Urothelium cell line (cell line): ENCODE data around the gene GRID2.

Experiments
- DNase-seq: peaks from one replicate; pipeline ENCODE4 v3.0.0; 2011; ENCODE audit warnings: low spot score, mixed read lengths
- FAIRE-seq: peaks from 2 replicates; lab custom pipeline; 2011; peaks lifted over from hg19 to GRCh38; lab: Jason Lieb, UNC

The GRID2 gene

DNA sequence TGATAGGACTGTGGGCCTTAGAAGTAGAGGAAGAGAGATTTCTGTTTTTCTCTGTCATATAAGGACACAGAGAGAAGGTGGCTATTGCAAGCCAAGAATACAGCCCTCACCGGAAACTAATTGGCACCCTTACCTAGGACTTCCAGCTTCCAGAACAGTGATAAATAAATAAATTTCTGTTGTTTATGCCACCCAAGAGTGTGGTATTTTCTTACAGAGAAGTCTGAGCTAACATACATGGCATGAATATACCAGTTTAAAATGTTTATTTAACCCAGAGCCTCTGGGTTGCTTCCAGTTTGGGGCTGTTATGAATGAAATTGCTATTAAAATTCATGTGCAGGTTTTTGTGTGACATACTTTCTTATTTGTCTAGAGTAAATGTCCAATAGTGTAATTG, 870.8 kb downstream of the GRID2 start:
- no peak for DNase-seq
- no peak for FAIRE-seq

- DNase-seq (no peak), FAIRE-seq (no peak)
Observed at GRCh38 chr4:93178279-93178678, 874.5 kb downstream of the GRID2 start.

- FAIRE-seq, result no peak
- DNase-seq, result no peak
Observed at GRCh38 chr4:93179044-93179443, 875.3 kb downstream of the GRID2 start.

GRCh38 chr4:93182722-93183121, 879.0 kb downstream of the GRID2 start:
- DNase-seq (no peak), FAIRE-seq (no peak)

- no peak for FAIRE-seq
- no peak for DNase-seq
Observed at GRCh38 chr4:93183576-93183975, 879.8 kb downstream of the GRID2 start.

DNA sequence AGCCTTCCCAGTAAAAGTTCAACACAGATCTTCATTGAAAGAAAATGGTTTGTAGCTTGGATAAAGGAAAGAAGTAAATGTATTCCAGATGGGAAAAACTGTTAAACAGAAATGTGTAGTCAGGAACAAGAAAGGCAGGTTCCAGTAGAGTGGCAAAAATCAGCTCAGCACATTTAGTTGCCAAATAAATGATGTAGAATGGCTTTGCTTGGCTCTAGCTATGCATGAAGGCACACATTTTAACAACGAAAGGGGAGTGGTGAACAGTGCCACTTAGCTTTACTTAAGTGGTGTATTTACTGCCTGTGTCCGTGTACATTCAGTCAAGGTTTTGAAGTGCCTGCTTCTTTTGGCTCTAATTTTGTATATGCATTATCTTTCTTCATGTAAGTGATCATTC, 880.3 kb downstream of the GRID2 start:
- DNase-seq, result no peak
- peak; percentile 48 for FAIRE-seq

DNA sequence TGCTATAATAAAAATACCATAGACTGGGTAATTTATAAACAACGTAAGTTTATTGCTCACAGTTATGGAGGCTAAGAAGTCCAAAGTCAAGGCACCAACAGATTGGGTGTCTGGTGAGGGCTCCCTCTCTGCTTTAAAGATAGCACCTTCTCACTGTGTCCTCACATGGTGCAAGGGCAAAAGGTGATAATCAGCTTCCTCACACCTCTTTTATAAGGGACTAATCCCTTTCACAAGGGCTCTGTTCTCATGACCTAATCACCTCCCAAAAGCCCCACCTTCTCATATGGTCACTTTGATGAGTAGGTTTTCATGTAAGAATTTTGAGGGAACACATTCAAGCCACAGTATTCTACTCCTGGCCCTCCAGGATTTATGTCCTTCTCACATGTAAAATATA, 883.1 kb downstream of the GRID2 start:
- no peak for FAIRE-seq
- no peak for DNase-seq

- FAIRE-seq, result no peak
- DNase-seq, result no peak
Observed at GRCh38 chr4:93187466-93187865, 883.7 kb downstream of the GRID2 start.

GRCh38 chr4:93187892-93188291, 884.1 kb downstream of the GRID2 start:
- no peak for FAIRE-seq

DNA sequence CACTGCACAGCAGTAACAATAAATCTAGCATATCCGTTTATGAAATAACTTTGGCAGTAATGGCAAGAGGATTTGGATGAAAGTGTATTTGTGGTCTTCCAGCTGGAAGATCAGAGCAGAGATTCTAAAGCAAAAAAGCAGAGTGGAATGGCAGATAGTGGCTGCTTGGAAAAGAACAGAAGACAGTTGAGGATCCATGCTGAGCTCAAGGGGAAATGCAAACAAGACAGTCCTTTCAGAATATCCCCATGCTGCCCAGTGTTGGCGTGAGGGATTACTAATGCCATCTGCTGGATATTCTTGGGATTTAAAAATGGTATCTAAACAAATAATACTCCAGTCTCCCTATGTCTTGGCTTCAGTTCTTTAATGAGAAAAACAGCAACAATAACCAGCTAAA, 895.7 kb downstream of the GRID2 start:
- FAIRE-seq (no peak), DNase-seq (peak; percentile 48)

More at GRCh38 chr4:93187892-93188291, 884.1 kb downstream of the GRID2 start:
- DNase-seq, result no peak

DNA sequence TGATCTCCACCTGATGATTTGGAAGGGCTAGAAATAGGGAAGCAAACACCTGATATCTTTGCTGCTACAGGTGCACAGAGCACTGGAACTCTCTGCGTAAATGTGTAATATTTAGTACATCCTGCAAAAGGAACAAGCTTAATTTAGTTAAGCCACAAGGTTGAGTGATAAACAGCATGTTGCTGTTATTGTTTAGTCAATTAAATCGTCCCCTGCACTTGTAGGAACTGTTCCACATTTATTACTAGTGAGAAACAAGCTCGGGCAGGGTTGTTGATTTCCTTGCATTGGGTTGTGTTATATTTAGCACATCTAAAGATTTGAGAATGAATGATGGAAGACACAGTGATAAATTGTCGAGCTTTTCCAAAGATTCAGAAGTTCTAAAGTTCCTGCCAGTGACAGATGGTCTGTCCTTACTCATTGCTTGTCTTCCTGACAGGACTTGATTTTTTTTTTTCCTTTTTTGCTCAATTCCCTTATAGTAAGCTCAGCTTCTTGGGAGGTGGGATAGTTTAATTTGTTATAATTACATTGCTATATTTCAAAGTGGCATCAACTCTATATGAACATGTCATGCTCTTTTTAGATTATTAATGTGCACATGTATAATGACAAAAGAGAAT, 897.8 kb downstream of the GRID2 start:
- FAIRE-seq (no peak), DNase-seq (no peak)

GRCh38 chr4:93203708-93204107, 899.9 kb downstream of the GRID2 start:
- DNase-seq (no peak), FAIRE-seq (no peak)

DNA sequence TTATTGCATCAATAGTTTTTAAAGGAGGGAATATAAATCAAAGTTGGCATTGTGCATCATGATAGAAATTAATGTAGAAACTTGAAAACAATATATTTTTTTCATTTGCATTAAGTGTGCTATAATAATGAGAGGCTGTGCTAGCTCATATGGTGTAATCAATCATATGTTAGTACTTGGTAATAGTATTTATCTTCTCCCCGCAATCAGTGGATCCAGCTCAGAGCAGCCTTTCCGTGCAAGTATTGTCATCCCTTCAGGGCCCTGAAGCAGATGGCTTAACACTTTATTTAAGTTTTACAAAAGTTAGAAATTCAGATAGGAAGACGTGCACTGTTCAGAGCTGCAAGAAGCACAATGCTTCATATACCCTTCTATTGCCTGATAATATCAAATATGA, 908.5 kb downstream of the GRID2 start:
- no peak for DNase-seq

GRCh38 chr4:93216646-93217045, 912.9 kb downstream of the GRID2 start:
- no peak for FAIRE-seq
- no peak for DNase-seq

More for the DNA sequence above, 908.5 kb downstream of the GRID2 start:
- no peak for FAIRE-seq

GRCh38 chr4:93217431-93217830, 913.7 kb downstream of the GRID2 start:
- DNase-seq (no peak), FAIRE-seq (no peak)

DNA sequence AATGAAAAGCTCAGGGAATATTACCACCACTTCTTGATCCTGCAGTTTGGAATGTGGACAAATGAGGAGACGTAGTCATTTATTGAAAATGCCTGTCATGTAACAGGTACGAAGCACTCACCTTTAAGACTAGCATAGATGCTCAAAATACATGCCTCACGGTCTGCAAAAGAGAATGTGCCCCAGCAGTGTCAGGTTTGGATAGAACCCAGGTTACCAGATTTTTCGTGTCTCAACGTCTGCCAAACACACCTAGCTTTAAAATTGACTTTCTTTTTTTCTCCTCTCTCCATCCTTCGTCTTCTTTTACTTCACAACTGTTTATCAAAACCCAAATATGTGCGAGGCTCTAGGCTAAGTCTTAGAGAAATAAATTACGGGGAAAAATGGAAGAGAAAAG, 918.0 kb downstream of the GRID2 start:
- no peak for FAIRE-seq
- DNase-seq, result no peak

GRCh38 chr4:93228021-93228420, 924.3 kb downstream of the GRID2 start:
- FAIRE-seq (no peak), DNase-seq (no peak)

DNA sequence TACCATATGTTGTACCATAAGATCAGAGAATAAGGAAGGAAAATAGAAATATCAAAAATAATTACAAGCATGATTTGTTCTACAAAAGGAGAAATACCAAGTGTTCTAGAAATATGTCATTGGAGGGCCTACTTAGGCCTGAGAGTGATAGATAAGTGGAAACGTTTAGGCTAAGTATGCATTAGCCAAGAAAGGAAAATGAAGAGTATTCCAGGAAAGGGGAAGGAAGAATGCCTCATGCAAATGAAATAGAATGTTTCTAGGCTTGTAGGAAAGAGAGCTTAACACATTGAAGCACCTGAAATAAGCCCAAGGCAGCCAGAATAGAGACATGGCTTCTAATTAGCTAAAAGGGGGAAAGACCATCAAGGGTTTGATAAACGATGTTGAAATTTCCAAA, 929.1 kb downstream of the GRID2 start:
- DNase-seq (no peak), FAIRE-seq (no peak)

GRCh38 chr4:93237521-93237920, 933.8 kb downstream of the GRID2 start:
- DNase-seq (no peak), FAIRE-seq (no peak)

- no peak for DNase-seq
- no peak for FAIRE-seq
Observed at GRCh38 chr4:93243262-93243661, 939.5 kb downstream of the GRID2 start.

DNA sequence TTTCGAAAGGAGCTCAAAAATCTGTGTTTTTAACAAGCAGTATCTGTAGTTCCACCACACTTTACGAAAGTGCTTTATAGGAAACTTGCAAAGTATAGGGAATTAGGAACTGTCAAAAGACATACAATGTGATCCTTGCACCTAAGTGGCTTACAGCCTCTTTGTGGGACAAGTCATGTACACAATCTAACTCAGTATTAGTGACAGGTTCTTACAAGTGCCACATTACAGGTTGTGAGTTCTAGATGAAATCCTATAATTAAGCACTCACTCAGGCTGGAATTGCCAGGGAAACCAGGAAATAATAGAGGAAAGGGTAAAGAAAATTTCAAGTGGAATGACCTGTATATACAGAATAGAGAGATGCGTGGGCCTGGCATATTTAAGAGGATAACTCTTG, 957.4 kb downstream of the GRID2 start:
- no peak for DNase-seq

GRCh38 chr4:93263166-93263565, 959.4 kb downstream of the GRID2 start:
- FAIRE-seq (no peak), DNase-seq (no peak)

More for the DNA sequence above, 957.4 kb downstream of the GRID2 start:
- FAIRE-seq, result no peak

DNA sequence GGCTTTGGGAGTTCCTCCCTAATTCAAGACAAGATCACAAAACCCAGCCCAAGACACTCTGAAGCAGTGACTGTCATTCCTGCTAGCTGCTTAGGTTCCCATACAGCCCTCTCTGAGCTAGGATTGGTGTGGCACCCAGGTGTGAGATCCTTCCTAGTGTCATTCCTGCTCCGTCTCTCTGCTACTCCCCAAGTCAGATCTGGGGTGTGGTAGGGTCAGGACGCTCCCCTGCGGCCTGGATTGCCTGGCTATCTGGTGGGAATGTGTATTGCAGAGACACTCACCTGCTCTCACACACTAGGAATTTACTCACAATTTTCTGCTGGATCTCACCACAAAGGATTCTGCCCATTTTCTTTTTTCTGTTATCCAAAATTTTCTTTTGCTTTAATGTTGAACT, 964.0 kb downstream of the GRID2 start:
- FAIRE-seq, result no peak
- no peak for DNase-seq
